Measurements from ENCODE around the gene SAE1.
A peak's percentile ranks its signal among the peaks of the same experiment; 100 is the strongest.
"Not testable (repeated sequence)": the region's sequence is repeated elsewhere in the genome, so short reads cannot be mapped to it uniquely, and the experiment has no call there.

The SAE1 gene

DNA sequence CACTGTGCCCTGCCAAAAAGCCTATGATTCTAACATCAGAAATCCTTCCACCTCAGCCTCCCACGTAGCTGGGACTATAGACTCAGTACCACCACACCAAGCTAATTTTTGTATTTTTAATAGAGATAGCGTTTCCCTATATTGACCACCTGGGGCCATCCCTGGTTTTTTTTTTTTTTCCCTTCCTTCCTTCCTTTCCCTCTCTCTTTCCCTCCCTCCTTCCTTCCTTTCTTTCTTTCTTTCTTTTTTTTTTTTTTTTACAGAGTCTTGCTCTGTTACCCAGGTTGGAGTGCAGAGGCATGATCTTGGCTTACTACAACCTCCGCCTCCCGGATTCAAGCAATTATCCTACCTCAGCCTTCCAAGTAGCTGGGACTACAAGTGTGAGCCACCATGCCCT lies 1.1 kb upstream of the SAE1 start:
- TF ChIP-seq, protein P1, sequence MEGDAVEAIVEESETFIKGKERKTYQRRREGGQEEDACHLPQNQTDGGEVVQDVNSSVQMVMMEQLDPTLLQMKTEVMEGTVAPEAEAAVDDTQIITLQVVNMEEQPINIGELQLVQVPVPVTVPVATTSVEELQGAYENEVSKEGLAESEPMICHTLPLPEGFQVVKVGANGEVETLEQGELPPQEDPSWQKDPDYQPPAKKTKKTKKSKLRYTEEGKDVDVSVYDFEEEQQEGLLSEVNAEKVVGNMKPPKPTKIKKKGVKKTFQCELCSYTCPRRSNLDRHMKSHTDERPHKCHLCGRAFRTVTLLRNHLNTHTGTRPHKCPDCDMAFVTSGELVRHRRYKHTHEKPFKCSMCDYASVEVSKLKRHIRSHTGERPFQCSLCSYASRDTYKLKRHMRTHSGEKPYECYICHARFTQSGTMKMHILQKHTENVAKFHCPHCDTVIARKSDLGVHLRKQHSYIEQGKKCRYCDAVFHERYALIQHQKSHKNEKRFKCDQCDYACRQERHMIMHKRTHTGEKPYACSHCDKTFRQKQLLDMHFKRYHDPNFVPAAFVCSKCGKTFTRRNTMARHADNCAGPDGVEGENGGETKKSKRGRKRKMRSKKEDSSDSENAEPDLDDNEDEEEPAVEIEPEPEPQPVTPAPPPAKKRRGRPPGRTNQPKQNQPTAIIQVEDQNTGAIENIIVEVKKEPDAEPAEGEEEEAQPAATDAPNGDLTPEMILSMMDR (IDR thresholded peaks at IDR 0.05; ENCODE audit: unreplicated experiment in 3 of 3), result no peak
- H3K27ac Mint-ChIP-seq, result no peak overlapping the region
- H3K4me1 Mint-ChIP-seq, result peaks cover 32% of the 10 kb centered on the region
- no peak overlapping the region for H3K4me3 Mint-ChIP-seq
- peaks cover 4% of the 10 kb centered on the region for H3K9me3 Mint-ChIP-seq
- peaks cover 11% of the 10 kb centered on the region for H3K36me3 Mint-ChIP-seq (ENCODE audit: low read depth)
- H3K27me3 Mint-ChIP-seq (ENCODE audit: low read depth), result no peaks in the 10 kb centered on the region

DNA sequence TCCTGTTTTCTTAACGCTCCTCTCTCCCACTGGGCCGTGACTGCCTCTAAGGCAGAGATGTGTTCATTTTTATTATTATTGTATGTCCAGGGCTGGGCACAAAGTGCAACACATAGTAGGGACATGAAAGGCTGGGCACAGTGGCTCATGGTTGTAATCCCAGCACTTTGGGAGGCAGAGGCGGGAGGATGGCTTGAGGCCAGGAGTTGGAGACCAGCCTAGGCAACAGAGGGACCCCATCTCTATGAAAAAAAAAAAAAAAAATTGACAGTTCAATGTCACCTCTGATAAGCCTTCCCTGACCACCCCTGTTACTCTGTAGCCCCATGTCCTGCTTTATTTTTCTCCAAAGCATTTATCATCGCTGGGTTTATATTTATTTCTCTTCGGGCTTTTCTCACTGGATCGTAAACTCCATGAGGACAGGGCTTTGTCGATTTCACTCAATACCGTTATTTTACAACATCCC lies 481 bp upstream of the SAE1 start:
- peak overlapping the region; percentile 99 to 100 (median 99) for H3K4me3 Mint-ChIP-seq
- H3K9me3 Mint-ChIP-seq, result peaks cover 4% of the 10 kb centered on the region
- no peaks in the 10 kb centered on the region for H3K27me3 Mint-ChIP-seq (ENCODE audit: low read depth)
- H3K36me3 Mint-ChIP-seq (ENCODE audit: low read depth), result peaks cover 11% of the 10 kb centered on the region
- peaks cover 37% of the 10 kb centered on the region for H3K4me1 Mint-ChIP-seq
- TF ChIP-seq, protein P1 (IDR thresholded peaks at IDR 0.05; ENCODE audit: unreplicated experiment in 3 of 3), result no peak
- H3K27ac Mint-ChIP-seq, result peak overlapping the region; percentile 95 to 99 (median 98)

DNA sequence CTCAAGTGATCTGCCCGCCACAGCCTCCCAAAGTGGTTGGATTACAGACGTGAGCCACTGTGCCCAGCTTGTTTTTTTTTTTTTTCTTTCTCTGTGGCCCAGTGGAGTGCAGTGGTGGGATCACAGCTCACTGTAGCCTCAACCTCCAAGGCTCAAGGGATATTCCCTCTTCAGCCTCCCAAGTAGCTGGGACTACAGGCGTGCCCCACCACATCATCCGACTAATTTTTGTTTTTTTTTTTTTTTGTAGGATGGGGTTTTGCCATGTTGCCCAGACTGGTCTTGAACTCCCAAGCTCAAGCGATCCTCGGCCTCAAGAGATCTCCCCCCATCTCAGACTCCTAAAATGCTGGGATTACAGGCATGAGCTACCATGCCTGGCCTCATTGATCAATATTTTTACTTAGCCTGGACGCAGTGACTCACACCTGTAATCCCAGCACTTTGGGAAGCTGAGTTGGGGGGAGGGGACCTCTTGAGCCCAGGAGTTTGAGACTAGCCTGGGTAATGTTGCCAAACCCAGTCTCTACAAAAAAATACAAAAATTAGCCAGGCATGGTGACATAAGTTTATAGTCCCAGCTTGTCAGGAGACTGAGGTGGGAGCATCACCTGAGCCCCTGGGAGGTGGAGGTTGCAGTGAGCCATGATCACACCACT lies 1.7 kb downstream of the SAE1 start:
- peaks cover 11% of the 10 kb centered on the region for H3K36me3 Mint-ChIP-seq (ENCODE audit: low read depth)
- peaks cover 41% of the 10 kb centered on the region for H3K4me1 Mint-ChIP-seq
- H3K27me3 Mint-ChIP-seq (ENCODE audit: low read depth), result no peaks in the 10 kb centered on the region
- TF ChIP-seq, protein P1 (IDR thresholded peaks at IDR 0.05; ENCODE audit: unreplicated experiment in 3 of 3), result no peak
- peak overlapping the region; percentile 80 to 98 (median 92) for H3K27ac Mint-ChIP-seq
- H3K4me3 Mint-ChIP-seq, result peak overlapping the region; percentile 99 to 100 (median 99)
- peaks cover 4% of the 10 kb centered on the region for H3K9me3 Mint-ChIP-seq

DNA sequence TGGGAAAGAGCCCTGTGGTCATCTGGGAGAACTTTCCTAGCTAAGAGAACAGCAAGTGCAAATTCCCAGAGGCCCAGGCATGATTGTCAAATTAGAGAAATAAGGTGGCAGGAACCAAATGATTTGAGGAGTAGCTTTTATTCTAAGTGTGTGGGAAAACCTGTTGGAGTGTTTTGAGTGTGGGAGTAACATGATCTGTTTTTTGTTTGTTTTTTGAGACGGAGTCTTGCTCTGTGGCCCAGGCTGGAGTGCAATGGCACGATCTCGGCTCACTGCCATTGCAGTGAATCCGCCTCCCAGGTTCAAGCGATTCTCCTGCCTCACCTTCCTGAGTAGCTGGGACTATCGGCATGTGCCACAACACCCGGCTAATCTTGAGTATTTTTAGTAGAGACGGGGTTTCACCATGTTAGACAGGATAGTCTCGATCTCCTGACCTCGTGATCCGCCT lies 2.4 kb downstream of the SAE1 start:
- TF ChIP-seq, protein P1 (IDR thresholded peaks at IDR 0.05; ENCODE audit: unreplicated experiment in 3 of 3), result no peak
- H3K9me3 Mint-ChIP-seq, result peaks cover 4% of the 10 kb centered on the region
- H3K27ac Mint-ChIP-seq, result peak overlapping the region; percentile 80 to 98 (median 92)
- peak overlapping the region; percentile 62 to 100 (median 99) for H3K4me3 Mint-ChIP-seq
- peaks cover 41% of the 10 kb centered on the region for H3K4me1 Mint-ChIP-seq
- H3K36me3 Mint-ChIP-seq (ENCODE audit: low read depth), result peaks cover 11% of the 10 kb centered on the region
- no peaks in the 10 kb centered on the region for H3K27me3 Mint-ChIP-seq (ENCODE audit: low read depth)

DNA sequence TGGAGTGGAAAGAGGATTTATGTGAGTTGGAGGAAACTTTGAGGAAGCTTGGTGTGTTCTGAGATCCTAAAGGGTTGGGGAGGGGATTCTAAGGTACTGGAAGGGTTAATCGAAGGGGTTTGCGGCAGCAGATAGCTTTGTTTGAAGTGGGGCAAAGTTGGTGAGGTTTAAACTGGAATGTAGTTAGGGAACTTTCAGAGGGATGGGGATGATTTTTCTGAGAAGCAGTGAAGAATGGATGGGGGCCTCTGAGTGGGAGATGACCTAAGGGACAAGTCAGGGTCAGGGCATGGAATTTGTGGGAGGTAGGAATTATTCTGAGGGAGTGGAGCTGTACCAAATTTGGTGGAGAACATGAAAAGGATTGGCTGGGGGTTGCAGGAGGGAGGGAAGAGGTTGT lies 3.9 kb downstream of the SAE1 start:
- peak overlapping the region; percentile 82 to 87 (median 84) for H3K27ac Mint-ChIP-seq
- H3K36me3 Mint-ChIP-seq (ENCODE audit: low read depth), result peaks cover 24% of the 10 kb centered on the region
- peaks cover 41% of the 10 kb centered on the region for H3K4me1 Mint-ChIP-seq
- H3K9me3 Mint-ChIP-seq, result peaks cover 4% of the 10 kb centered on the region
- H3K27me3 Mint-ChIP-seq (ENCODE audit: low read depth), result no peaks in the 10 kb centered on the region
- TF ChIP-seq, protein P1 (IDR thresholded peaks at IDR 0.05; ENCODE audit: unreplicated experiment in 3 of 3), result no peak
- H3K4me3 Mint-ChIP-seq, result peak overlapping the region; percentile 62 to 77 (median 67)

DNA sequence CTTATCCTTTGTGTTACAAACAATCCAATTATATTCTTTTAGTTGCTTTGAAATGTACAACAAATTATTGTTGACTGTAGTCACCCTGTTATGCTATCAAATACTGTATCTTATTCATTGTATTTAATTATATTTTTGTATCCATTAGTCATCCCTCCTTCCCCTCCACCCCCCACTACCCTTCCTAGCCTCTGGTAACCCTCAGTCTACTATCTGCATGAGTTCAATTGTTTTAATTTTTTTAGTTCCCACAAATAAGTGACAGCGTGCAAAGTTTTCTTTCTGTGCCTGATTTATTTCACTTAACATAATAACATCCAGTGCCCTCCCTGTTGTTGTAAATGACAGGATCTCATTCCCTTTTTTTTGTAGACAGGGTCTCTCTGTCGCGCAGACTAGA lies 4.5 kb downstream of the SAE1 start:
- Mint-ChIP-seq H3K36me3 (ENCODE audit: low read depth) (peaks cover 24% of the 10 kb centered on the region), H3K27me3 (ENCODE audit: low read depth) (no peaks in the 10 kb centered on the region), H3K4me1 (peaks cover 41% of the 10 kb centered on the region), H3K9me3 (peaks cover 4% of the 10 kb centered on the region), H3K4me3 (peak overlapping the region; percentile 63 to 82 (median 75)), H3K27ac (peak overlapping the region; percentile 82 to 87 (median 84))
- TF ChIP-seq, protein P1 (IDR thresholded peaks at IDR 0.05; ENCODE audit: unreplicated experiment in 3 of 3), result no peak

DNA sequence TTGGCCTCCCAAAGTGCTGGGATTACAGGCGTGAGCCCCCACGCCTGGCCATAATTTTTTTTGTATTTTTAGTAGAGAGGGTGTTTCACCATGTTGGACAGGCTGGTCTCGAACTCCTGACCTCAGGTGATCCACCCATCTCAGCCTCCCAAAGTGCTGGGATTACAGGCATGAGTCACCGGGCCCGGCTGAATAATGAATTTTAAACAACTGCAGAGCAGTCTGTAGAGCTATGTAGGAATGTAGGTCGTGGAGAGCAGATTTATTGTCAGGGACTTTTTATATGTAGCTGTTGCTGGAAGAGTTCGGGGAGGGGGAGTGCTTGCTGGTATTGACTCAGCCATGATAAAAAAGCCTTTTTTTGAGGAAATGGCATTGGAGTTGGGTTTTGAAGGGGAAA lies 10.6 kb downstream of the SAE1 start:
- peak overlapping the region; percentile 74 to 82 (median 79) for H3K27ac Mint-ChIP-seq
- not testable (repeated sequence) for H3K9me3 Mint-ChIP-seq; H3K27me3 Mint-ChIP-seq (ENCODE audit: low read depth)
- peaks cover 47% of the 10 kb centered on the region for H3K36me3 Mint-ChIP-seq (ENCODE audit: low read depth)
- H3K4me1 Mint-ChIP-seq, result peaks cover 20% of the 10 kb centered on the region
- peak overlapping the region in 1 of 3 experiments; percentile 19 for H3K4me3 Mint-ChIP-seq

Measured in nephron (organoid).